ENCODE measurements around the gene SETD7.
"Not testable (repeated sequence)": the region's sequence is repeated elsewhere in the genome, so short reads cannot be mapped to it uniquely, and the experiment has no call there.

The SETD7 gene

GRCh38 chr4:139468756-139469155 lies 87.3 kb downstream of the SETD7 start:
- H3K9me3 Mint-ChIP-seq = peaks cover 9 to 12% of the 10 kb centered on the region in 2 donors
- not testable (repeated sequence) for H3K27ac Mint-ChIP-seq; H3K27me3 Mint-ChIP-seq; H3K4me3 Mint-ChIP-seq; ATAC-seq (replicated peaks); DNase-seq
- H3K36me3 Mint-ChIP-seq = peaks cover 37 to 59% of the 10 kb centered on the region in 2 donors
- H3K4me1 Mint-ChIP-seq = peaks cover 23 to 45% of the 10 kb centered on the region in 2 donors

- H3K27me3 Mint-ChIP-seq = no peaks in the 10 kb centered on the region
- peaks cover 32 to 48% of the 10 kb centered on the region in 2 donors for H3K36me3 Mint-ChIP-seq
- H3K4me3 Mint-ChIP-seq = no peak overlapping the region
- DNase-seq (no peak), ATAC-seq (replicated peaks) (no peak)
- peaks cover 9% of the 10 kb centered on the region in 2 donors for H3K9me3 Mint-ChIP-seq
- peaks cover 19 to 44% of the 10 kb centered on the region in 2 donors for H3K4me1 Mint-ChIP-seq
- H3K27ac Mint-ChIP-seq = no peak overlapping the region
These were observed 90.1 kb downstream of the SETD7 start for GRCh38 chr4:139465922-139466321.

DNA sequence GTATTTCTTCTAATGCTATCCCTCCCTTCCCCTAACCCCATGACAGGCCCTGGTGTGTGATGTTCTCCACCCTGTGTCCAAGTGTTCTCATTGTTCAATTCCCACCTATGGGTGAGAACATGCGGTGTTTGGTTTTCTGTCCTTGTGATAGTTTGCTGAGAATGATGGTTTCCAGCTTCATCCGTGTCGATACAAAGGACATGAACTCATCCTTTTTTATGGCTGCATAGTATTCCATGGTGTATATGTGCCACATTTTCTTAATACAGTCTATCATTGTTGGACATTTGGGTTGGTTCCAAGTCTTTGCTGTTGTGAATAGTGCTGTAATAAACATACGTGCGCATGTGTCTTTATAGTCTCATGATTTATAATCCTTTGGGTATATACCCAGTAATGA lies 91.5 kb downstream of the SETD7 start:
- peaks cover 13 to 40% of the 10 kb centered on the region in 2 donors for H3K4me1 Mint-ChIP-seq
- H3K27me3 Mint-ChIP-seq; ATAC-seq (replicated peaks); H3K4me3 Mint-ChIP-seq; H3K27ac Mint-ChIP-seq; H3K9me3 Mint-ChIP-seq; DNase-seq: not testable (repeated sequence)
- H3K36me3 Mint-ChIP-seq = peaks cover 31 to 46% of the 10 kb centered on the region in 2 donors

- Mint-ChIP-seq H3K4me3 (no peak overlapping the region), H3K36me3 (peaks cover 19 to 32% of the 10 kb centered on the region in 2 donors), H3K27ac (no peak overlapping the region), H3K4me1 (peaks cover 25 to 61% of the 10 kb centered on the region in 2 donors), H3K9me3 (no peaks in the 10 kb centered on the region), H3K27me3 (no peaks in the 10 kb centered on the region)
- no peak for DNase-seq
- ATAC-seq (replicated peaks) = no peak
These were observed 94.9 kb downstream of the SETD7 start for GRCh38 chr4:139461022-139461628.

- Mint-ChIP-seq H3K4me3 (no peak overlapping the region), H3K36me3 (peaks cover 19 to 32% of the 10 kb centered on the region in 2 donors), H3K9me3 (no peaks in the 10 kb centered on the region), H3K4me1 (peaks cover 29 to 64% of the 10 kb centered on the region in 2 donors), H3K27me3 (no peaks in the 10 kb centered on the region), H3K27ac (no peak overlapping the region)
- no peak for DNase-seq
- no peak for ATAC-seq (replicated peaks)
These were observed 95.5 kb downstream of the SETD7 start for GRCh38 chr4:139460565-139460964.

DNA sequence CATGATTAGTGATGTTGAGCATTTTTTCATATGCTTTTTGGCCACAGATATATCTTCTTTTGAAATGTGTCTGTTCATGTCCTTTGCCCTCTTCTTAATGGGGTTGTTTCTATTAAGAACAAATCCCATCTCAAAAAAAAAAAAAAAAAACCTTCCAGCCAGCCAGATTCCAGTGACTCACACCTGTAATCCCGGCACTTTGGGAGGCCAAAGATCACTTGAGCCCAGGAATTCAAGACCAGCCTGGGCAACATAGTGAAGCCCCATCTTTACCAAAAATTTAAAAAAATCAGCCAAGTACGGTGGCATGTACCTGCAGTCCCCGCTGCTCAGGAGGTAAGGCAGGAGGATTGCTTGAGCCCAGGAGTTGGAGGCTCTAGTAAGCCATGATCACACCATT lies 97.0 kb downstream of the SETD7 start:
- Mint-ChIP-seq H3K4me1 (peaks cover 31 to 71% of the 10 kb centered on the region in 2 donors), H3K27me3 (no peaks in the 10 kb centered on the region), H3K9me3 (no peaks in the 10 kb centered on the region), H3K27ac (no peak overlapping the region), H3K36me3 (peaks cover 13 to 30% of the 10 kb centered on the region in 2 donors), H3K4me3 (no peak overlapping the region)
- ATAC-seq (replicated peaks) (no peak), DNase-seq (no peak)

DNA sequence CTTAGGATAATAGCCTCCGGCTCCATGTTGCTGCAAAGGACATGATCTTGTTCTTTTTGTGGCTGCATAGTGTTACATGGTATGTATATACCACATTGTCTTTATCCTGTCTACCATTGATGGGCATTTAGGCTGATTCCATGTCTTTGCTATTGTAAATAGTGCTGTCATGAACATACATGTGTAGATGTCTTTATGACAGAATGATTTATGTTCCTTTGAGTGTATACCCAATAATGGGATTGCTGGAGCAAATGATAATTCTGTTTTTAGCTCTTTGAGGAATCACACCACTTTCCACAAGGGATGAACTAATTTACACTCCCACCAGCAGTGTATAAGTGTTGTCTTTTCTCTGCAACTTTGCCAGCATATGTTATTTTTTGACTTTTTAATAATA lies 97.5 kb downstream of the SETD7 start:
- H3K27ac Mint-ChIP-seq = no peak overlapping the region
- no peak for DNase-seq
- no peak overlapping the region for H3K4me3 Mint-ChIP-seq
- peaks cover 8 to 25% of the 10 kb centered on the region in 2 donors for H3K36me3 Mint-ChIP-seq
- H3K27me3 Mint-ChIP-seq = no peaks in the 10 kb centered on the region
- peaks cover 31 to 67% of the 10 kb centered on the region in 2 donors for H3K4me1 Mint-ChIP-seq
- H3K9me3 Mint-ChIP-seq = no peaks in the 10 kb centered on the region
- no peak for ATAC-seq (replicated peaks)

- H3K27ac Mint-ChIP-seq = no peak overlapping the region
- H3K4me3 Mint-ChIP-seq = no peak overlapping the region
- H3K27me3 Mint-ChIP-seq = no peaks in the 10 kb centered on the region
- DNase-seq = no peak
- peaks cover 7 to 21% of the 10 kb centered on the region in 2 donors for H3K36me3 Mint-ChIP-seq
- peaks cover 35 to 71% of the 10 kb centered on the region in 2 donors for H3K4me1 Mint-ChIP-seq
- H3K9me3 Mint-ChIP-seq = no peaks in the 10 kb centered on the region
- no peak for ATAC-seq (replicated peaks)
These were observed 98.7 kb downstream of the SETD7 start for GRCh38 chr4:139457318-139457717.

- H3K4me1 Mint-ChIP-seq = peaks cover 33 to 62% of the 10 kb centered on the region in 2 donors
- H3K27ac Mint-ChIP-seq = no peak overlapping the region
- H3K9me3 Mint-ChIP-seq = no peaks in the 10 kb centered on the region
- ATAC-seq (replicated peaks) (no peak), DNase-seq (no peak)
- no peaks in the 10 kb centered on the region for H3K27me3 Mint-ChIP-seq
- H3K4me3 Mint-ChIP-seq = peak overlapping the region; percentile 92 to 98
- peaks cover 5 to 13% of the 10 kb centered on the region in 2 donors for H3K36me3 Mint-ChIP-seq
These were observed 100.9 kb downstream of the SETD7 start for GRCh38 chr4:139455126-139455538.

- Mint-ChIP-seq H3K27me3 (no peaks in the 10 kb centered on the region), H3K4me1 (peaks cover 29 to 55% of the 10 kb centered on the region in 2 donors), H3K27ac (peak within 1 kb of the TSS; percentile 100), H3K4me3 (peak within 1 kb of the TSS; percentile 92 to 98), H3K36me3 (peaks cover 2 to 8% of the 10 kb centered on the region in 2 donors), H3K9me3 (no peaks in the 10 kb centered on the region)
- DNase-seq (no peak), ATAC-seq (replicated peaks) (peak; percentile 8 to 13)
These were observed 101.6 kb downstream of the SETD7 start, which contains the start of gene RAB33B for GRCh38 chr4:139454111-139455045. RAB33B (plus strand) TSS chr4:139454121; CDS start chr4:139454196, 75 bp downstream.

- Mint-ChIP-seq H3K4me3 (peak overlapping the region; percentile 92 to 98), H3K4me1 (peaks cover 25 to 46% of the 10 kb centered on the region in 2 donors), H3K27me3 (no peaks in the 10 kb centered on the region), H3K27ac (peak overlapping the region; percentile 100), H3K36me3 (peaks cover 2 to 11% of the 10 kb centered on the region in 2 donors), H3K9me3 (no peaks in the 10 kb centered on the region)
- ATAC-seq (replicated peaks) (peak; percentile 89 to 90), DNase-seq (peak; percentile 98)
These were observed 102.5 kb downstream of the SETD7 start for GRCh38 chr4:139453371-139454110.

DNA sequence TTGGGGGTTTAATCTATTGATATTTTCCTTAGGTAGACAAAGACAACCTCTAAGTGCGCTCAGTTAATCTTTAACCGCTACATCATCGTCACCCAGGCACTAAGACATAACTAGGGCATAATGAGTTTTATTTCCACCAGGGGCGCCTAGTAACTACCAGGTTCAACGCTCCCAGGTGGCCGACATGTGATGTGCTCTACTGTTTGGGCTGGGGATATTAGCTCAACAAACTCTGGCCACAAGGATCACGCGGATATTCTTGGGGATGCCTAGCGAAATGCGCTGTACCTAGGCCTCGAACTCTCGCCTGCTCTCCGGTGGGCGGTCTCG lies 103.0 kb downstream of the SETD7 start:
- Mint-ChIP-seq H3K9me3 (no peaks in the 10 kb centered on the region), H3K4me1 (peaks cover 20 to 41% of the 10 kb centered on the region in 2 donors), H3K36me3 (peaks cover 0 to 12% of the 10 kb centered on the region in 2 donors), H3K4me3 (peak overlapping the region; percentile 92 to 98), H3K27me3 (no peaks in the 10 kb centered on the region), H3K27ac (peak overlapping the region; percentile 100)
- ATAC-seq (replicated peaks) (peak; percentile 63 to 64), DNase-seq (no peak)

- H3K4me3 Mint-ChIP-seq = no peak overlapping the region
- H3K9me3 Mint-ChIP-seq = no peaks in the 10 kb centered on the region
- ATAC-seq (replicated peaks) = no peak
- peaks cover 15 to 31% of the 10 kb centered on the region in 2 donors for H3K4me1 Mint-ChIP-seq
- H3K27ac Mint-ChIP-seq = no peak overlapping the region
- H3K36me3 Mint-ChIP-seq = peaks cover 2 to 15% of the 10 kb centered on the region in 2 donors
- no peaks in the 10 kb centered on the region for H3K27me3 Mint-ChIP-seq
- no peak for DNase-seq
These were observed 104.0 kb downstream of the SETD7 start for GRCh38 chr4:139451997-139452396.

DNA sequence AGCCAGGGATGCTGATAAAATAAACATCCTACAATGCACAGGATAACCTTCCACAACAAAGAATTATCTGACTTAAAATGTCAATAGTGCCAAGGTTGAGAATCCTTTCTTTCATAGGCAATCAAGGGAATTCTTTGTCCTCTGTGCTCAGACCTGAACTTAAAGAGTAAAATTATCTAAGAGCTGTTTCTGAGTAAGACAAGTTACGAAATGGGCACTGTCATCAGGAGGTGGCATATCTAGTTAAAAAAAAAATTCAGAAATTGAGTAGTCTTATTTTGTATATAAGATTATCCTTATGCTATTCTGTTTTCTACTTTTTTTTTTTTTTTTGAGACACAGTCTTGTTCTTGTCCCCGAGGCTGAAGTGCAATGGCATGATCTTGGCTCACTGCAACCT lies 105.4 kb downstream of the SETD7 start:
- H3K36me3 Mint-ChIP-seq = peaks cover 4 to 19% of the 10 kb centered on the region in 2 donors
- DNase-seq (no peak), ATAC-seq (replicated peaks) (no peak)
- H3K9me3 Mint-ChIP-seq = no peaks in the 10 kb centered on the region
- no peak overlapping the region for H3K27ac Mint-ChIP-seq
- no peaks in the 10 kb centered on the region for H3K27me3 Mint-ChIP-seq
- H3K4me1 Mint-ChIP-seq = peaks cover 10 to 20% of the 10 kb centered on the region in 2 donors
- H3K4me3 Mint-ChIP-seq = no peak overlapping the region

All from stimulated activated naive B cell treated with anti-CD40 and anti-IgM and Interleukin-4, amounts not matched to agents 10 μg/mL and 1 μg/mL and 100 μg/mL, for 72 hours (primary cell).